Measurements from ENCODE around the gene MTUS2.

DNA sequence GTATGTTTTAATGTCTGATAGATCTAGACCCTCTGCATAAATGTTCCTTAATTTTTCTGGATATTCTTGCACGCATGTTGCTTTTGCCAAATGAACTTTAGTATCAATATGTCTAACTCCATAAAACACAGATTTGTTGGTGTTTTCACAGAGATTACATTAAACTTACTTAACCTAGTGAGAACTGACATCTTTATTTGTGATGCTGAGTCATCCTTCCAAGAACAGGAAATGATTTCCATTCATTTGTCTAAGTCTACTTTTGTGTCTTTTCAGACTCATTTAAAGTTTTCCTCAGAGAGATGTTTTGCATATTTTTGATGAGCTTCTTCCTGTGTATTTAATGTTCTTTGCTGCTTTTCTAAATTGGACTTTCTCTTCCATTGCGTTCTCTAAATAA, 591.3 kb downstream of the MTUS2 start:
- TF ChIP-seq, protein P1, sequence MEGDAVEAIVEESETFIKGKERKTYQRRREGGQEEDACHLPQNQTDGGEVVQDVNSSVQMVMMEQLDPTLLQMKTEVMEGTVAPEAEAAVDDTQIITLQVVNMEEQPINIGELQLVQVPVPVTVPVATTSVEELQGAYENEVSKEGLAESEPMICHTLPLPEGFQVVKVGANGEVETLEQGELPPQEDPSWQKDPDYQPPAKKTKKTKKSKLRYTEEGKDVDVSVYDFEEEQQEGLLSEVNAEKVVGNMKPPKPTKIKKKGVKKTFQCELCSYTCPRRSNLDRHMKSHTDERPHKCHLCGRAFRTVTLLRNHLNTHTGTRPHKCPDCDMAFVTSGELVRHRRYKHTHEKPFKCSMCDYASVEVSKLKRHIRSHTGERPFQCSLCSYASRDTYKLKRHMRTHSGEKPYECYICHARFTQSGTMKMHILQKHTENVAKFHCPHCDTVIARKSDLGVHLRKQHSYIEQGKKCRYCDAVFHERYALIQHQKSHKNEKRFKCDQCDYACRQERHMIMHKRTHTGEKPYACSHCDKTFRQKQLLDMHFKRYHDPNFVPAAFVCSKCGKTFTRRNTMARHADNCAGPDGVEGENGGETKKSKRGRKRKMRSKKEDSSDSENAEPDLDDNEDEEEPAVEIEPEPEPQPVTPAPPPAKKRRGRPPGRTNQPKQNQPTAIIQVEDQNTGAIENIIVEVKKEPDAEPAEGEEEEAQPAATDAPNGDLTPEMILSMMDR (IDR thresholded peaks at IDR 0.05 in 4 of 5, conservative IDR thresholded peaks at IDR 0.05 in 1 of 5): no peak
- TF ChIP-seq POLR2A (IDR thresholded peaks at IDR 0.05): no peak

All from gastrocnemius medialis (tissue), 4 donors.